HepG2 (cell line): ENCODE data around the gene RUSC1. TPM values are rescaled to one million over a fixed set of nuclear protein-coding genes. Genes with fewer than 3 reads are reported as not detected.
A peak's percentile ranks its signal among the peaks of the same experiment; 100 is the strongest.

Source experiments
- FOXA3 ChIP-seq: IDR thresholded peaks from 2 replicates; pipeline ENCODE4 v1.6.1; 2016; ENCODE audit warnings: missing genetic modification reagents, missing compliant biosample characterization
- HDAC1 ChIP-seq: sonication (generic); formaldehyde crosslinking; IDR thresholded peaks from 2 replicates; pipeline ENCODE4 v1.5.1; 2020; ENCODE audit warnings: mild to moderate bottlenecking, missing genetic modification reagents
- RARG ChIP-seq: sonication (generic); formaldehyde crosslinking; IDR thresholded peaks from 2 replicates; pipeline ENCODE4 v1.4.0; 2020; ENCODE audit warnings: low read depth, mild to moderate bottlenecking, missing genetic modification reagents
- ZBED4 ChIP-seq: sonication (generic); formaldehyde crosslinking; IDR thresholded peaks from 2 replicates; pipeline ENCODE4 v1.4.0; 2020; ENCODE audit warnings: missing genetic modification reagents, borderline replicate concordance
- ZFY ChIP-seq: sonication (generic); formaldehyde crosslinking; IDR thresholded peaks from 2 replicates; pipeline ENCODE4 v1.4.0; 2020; ENCODE audit warnings: missing genetic modification reagents
- ZNF264 ChIP-seq: sonication (generic); formaldehyde crosslinking; IDR thresholded peaks from 2 replicates; pipeline ENCODE4 v1.4.0; 2020; ENCODE audit warnings: missing genetic modification reagents
- ZNF331 ChIP-seq: sonication (generic); formaldehyde crosslinking; IDR thresholded peaks from 2 replicates; pipeline ENCODE4 v1.4.0; 2020; ENCODE audit warnings: missing genetic modification reagents
- ZNF335 ChIP-seq: sonication (generic); formaldehyde crosslinking; IDR thresholded peaks from 2 replicates; pipeline ENCODE4 v1.4.0; 2020; ENCODE audit warnings: missing genetic modification reagents
- polyA plus RNA-seq, 8 experiments: library from polyadenylated mRNA; depleted of rRNA in 3 of 8; stranded (reverse) in 7 of 8; unstranded in 1 of 8; fragments of >200 nt; fragmentation: Illumina TruSeq in 4 of 8; extraction: Trizol in 4 of 8; gene quantifications; 2 replicates each; pipeline versions ENCODE4 v1.2.1 to v1.2.3, GENCODE V29; 2011 to 2016; ENCODE audit warnings: low read depth in 4 of 8, missing spikeins in 1 of 8, mixed read lengths in 1 of 8; ENCODE audit not compliant: insufficient read depth in 1 of 8
- total RNA-seq, 5 experiments: library from RNA; depleted of rRNA; stranded (reverse); fragments of >200 nt; fragmentation: Illumina TruSeq; extraction: Trizol; gene quantifications; 2 replicates each; pipeline ENCODE4 v1.2.3, GENCODE V29; 2016; ENCODE audit warnings: low read depth in 1 of 5

The RUSC1 gene
- total and polyA plus RNA-seq, 2 of the 13 experiments (the other 11 are each of a cell fraction or from before 2014, with no cell fraction given): 18.7 to 20.4 TPM

GRCh38 chr1:155308493-155309422, 11.9 kb upstream of the RUSC1 start, which contains the start of gene FDPS (continued):
- TF ChIP-seq FOXA3 (0 out of 2 replicates have a peak, but pooled peaks have one; percentile 52), ZBED4 (CRISPR knock-in tag) (peak; percentile 48; the same call in 1 of the 2 replicates), ZNF264 (CRISPR knock-in tag) (0 out of 2 replicates have a peak, but pooled peaks have one; percentile 29), ZFY (CRISPR knock-in tag) (peak; percentile 80), ZNF331 (CRISPR knock-in tag) (peak; percentile 8; the same call in 1 of the 2 replicates), ZNF335 (peak; percentile 56; the same call in 1 of the 2 replicates), RARG (CRISPR knock-in tag) (no peak), HDAC1 (CRISPR knock-in tag) (peak; percentile 68; the same call in 1 of the 2 replicates)
- TF ChIP-seq, all 625 proteins: peak for 235
